IgD-negative memory B cell (primary cell): ENCODE measurements around the gene MTMR2. TPM values are rescaled to one million over a fixed set of nuclear protein-coding genes. Genes with fewer than 3 reads are reported as not detected.

Experiments
- H3K27ac Mint-ChIP-seq, 3 donors: one replicate each; pipeline ENCODE4 v1.8.0; 2020 to 2022; ENCODE audit warnings: mild to moderate bottlenecking in 3 of 3, mixed read lengths in 3 of 3, moderate library complexity in 1 of 3
- H3K27me3 Mint-ChIP-seq: one replicate; pipeline ENCODE4 v1.8.0; 2021; ENCODE audit warnings: mixed read lengths
- H3K36me3 Mint-ChIP-seq: one replicate; pipeline ENCODE4 v1.8.0; 2020; ENCODE audit warnings: mild to moderate bottlenecking, mixed read lengths
- H3K4me1 Mint-ChIP-seq, 3 donors: one replicate each; pipeline ENCODE4 v1.8.0; 2020 to 2022; ENCODE audit warnings: mixed read lengths in 3 of 3, mild to moderate bottlenecking in 1 of 3
- H3K4me3 Mint-ChIP-seq, 4 donors: one replicate each; pipeline ENCODE4 v1.8.0; 2020 to 2022; ENCODE audit warnings: mild to moderate bottlenecking in 4 of 4, mixed read lengths in 4 of 4, moderate library complexity in 3 of 4
- H3K9me3 Mint-ChIP-seq, 3 donors: one replicate each; pipeline ENCODE4 v1.8.0; 2020 to 2021; ENCODE audit warnings: mixed read lengths in 3 of 3, mild to moderate bottlenecking in 1 of 3
- polyA plus RNA-seq: library from polyadenylated mRNA; unstranded; fragments of 300-500 nt; fragmentation: Illumina TruSeq; gene quantifications from one replicate; pipeline ENCODE4 v1.2.3, GENCODE V29; 2021

The MTMR2 gene
- polyA plus RNA-seq, 1 donor from 2014 or later = 7.2 TPM

GRCh38 chr11:95910638-95911368 lies 13.1 kb downstream of the MTMR2 start:
- no peaks in the 10 kb centered on the region for H3K9me3 Mint-ChIP-seq
- no peak overlapping the region for H3K4me3 Mint-ChIP-seq
- H3K27me3 Mint-ChIP-seq = no peaks in the 10 kb centered on the region
- peaks cover 9 to 29% (median 20%) of the 10 kb centered on the region in 3 donors for H3K4me1 Mint-ChIP-seq
- H3K36me3 Mint-ChIP-seq = peaks cover 1% of the 10 kb centered on the region
- H3K27ac Mint-ChIP-seq = no peak overlapping the region

GRCh38 chr11:95908826-95909225 lies 15.1 kb downstream of the MTMR2 start:
- Mint-ChIP-seq H3K27ac (no peak overlapping the region), H3K4me3 (no peak overlapping the region), H3K36me3 (peaks cover 1% of the 10 kb centered on the region), H3K27me3 (no peaks in the 10 kb centered on the region), H3K4me1 (peaks cover 7 to 25% (median 18%) of the 10 kb centered on the region in 3 donors), H3K9me3 (no peaks in the 10 kb centered on the region)

- Mint-ChIP-seq H3K27ac (no peak overlapping the region), H3K36me3 (peaks cover 1% of the 10 kb centered on the region), H3K4me3 (no peak overlapping the region), H3K27me3 (no peaks in the 10 kb centered on the region), H3K9me3 (no peaks in the 10 kb centered on the region), H3K4me1 (peaks cover 3 to 19% (median 16%) of the 10 kb centered on the region in 3 donors)
Measured at GRCh38 chr11:95907476-95907875, 16.4 kb downstream of the MTMR2 start.

GRCh38 chr11:95904009-95904650 lies 19.8 kb downstream of the MTMR2 start:
- H3K9me3 Mint-ChIP-seq = no peaks in the 10 kb centered on the region
- peaks cover 3 to 16% (median 13%) of the 10 kb centered on the region in 3 donors for H3K4me1 Mint-ChIP-seq
- H3K27ac Mint-ChIP-seq = no peak overlapping the region
- peaks cover 1% of the 10 kb centered on the region for H3K36me3 Mint-ChIP-seq
- no peaks in the 10 kb centered on the region for H3K27me3 Mint-ChIP-seq
- no peak overlapping the region for H3K4me3 Mint-ChIP-seq

DNA sequence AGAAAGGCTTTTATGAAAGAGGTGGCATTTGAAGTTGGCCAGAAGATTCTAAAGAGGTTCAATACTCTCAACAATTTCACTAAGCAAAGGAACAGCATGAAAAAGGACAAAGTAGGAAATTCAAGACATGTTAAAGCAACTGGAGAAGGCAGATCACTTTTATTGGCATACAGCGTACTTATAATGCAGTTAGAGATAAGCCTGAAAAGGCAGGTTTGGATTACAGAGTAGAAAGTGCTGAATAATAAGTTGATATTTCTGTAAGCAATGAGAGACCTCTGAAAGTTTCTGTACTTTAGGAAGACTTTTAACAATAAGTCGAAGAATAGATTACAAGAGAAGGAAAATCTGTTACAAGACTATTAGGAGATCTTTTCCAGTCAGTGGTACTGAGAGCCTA lies 25.1 kb downstream of the MTMR2 start:
- Mint-ChIP-seq H3K4me3 (no peak overlapping the region), H3K9me3 (no peaks in the 10 kb centered on the region), H3K27ac (no peak overlapping the region), H3K27me3 (no peaks in the 10 kb centered on the region), H3K4me1 (peaks cover 0 to 5% (median 3%) of the 10 kb centered on the region in 3 donors), H3K36me3 (no peaks in the 10 kb centered on the region)

GRCh38 chr11:95897731-95898130 lies 26.2 kb downstream of the MTMR2 start:
- no peaks in the 10 kb centered on the region for H3K36me3 Mint-ChIP-seq
- H3K9me3 Mint-ChIP-seq = no peaks in the 10 kb centered on the region
- peaks cover 0 to 5% (median 3%) of the 10 kb centered on the region in 3 donors for H3K4me1 Mint-ChIP-seq
- H3K27me3 Mint-ChIP-seq = no peaks in the 10 kb centered on the region
- H3K27ac Mint-ChIP-seq = peak overlapping the region in 1 of 3 donors; percentile 33
- H3K4me3 Mint-ChIP-seq = no peak overlapping the region

DNA sequence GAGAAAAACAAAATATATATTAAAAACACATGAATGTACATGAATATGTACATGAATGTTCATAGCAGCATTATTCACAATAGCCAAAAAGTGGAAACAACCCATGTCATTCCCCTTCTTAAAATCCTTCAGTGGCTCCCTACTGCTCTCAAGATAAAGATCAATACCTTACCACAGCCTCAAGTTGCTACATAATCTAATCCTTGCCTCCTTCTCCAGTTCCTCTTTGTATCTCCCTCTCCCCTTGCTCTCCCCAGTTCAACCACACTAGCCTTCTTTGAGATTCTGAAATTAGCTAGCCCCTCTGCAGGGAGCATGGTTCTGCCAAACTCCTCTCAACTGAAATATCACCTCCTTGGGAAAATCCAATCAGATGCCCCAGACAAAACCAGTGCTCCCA lies 28.1 kb downstream of the MTMR2 start:
- no peak overlapping the region for H3K4me3 Mint-ChIP-seq
- H3K4me1 Mint-ChIP-seq = peaks cover 0 to 5% (median 3%) of the 10 kb centered on the region in 3 donors
- no peaks in the 10 kb centered on the region for H3K36me3 Mint-ChIP-seq
- H3K27ac Mint-ChIP-seq = no peak overlapping the region
- H3K27me3 Mint-ChIP-seq = no peaks in the 10 kb centered on the region
- no peaks in the 10 kb centered on the region for H3K9me3 Mint-ChIP-seq

DNA sequence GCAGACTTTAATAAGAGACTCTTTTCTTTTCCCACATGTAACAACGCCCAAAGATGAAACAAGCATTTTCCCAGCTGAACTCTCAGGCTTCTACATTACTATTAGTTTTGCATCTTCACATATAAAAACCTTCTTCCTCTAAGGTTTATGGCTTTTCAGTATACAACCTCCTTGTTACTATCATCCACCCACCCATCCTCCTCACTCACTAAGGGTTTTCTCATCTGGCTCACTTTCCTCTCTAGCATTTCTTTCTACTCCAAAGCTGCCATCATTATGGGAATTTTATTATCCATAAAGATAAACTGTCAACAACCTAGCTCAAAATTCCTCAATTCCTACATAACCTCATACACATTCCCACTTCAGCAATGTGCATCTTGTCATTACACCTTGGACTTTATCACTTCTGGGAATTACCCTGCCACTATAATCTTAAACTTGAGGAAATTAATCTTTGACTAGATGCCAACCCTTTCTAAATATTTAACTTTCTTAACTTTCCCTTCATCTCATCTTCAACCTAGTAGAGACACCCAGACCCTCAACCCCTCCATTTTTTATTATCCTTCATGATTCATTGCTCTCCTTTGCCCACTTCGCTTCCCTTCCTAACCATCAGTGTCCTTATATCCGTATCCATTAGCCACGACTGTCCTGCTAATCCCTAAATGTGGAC lies 30.9 kb downstream of the MTMR2 start:
- Mint-ChIP-seq H3K27ac (no peak overlapping the region), H3K9me3 (no peaks in the 10 kb centered on the region), H3K4me1 (peaks cover 0 to 7% (median 3%) of the 10 kb centered on the region in 3 donors), H3K4me3 (no peak overlapping the region), H3K27me3 (no peaks in the 10 kb centered on the region), H3K36me3 (no peaks in the 10 kb centered on the region)

GRCh38 chr11:95892492-95892891 lies 31.4 kb downstream of the MTMR2 start:
- no peaks in the 10 kb centered on the region for H3K27me3 Mint-ChIP-seq
- no peak overlapping the region for H3K4me3 Mint-ChIP-seq
- no peaks in the 10 kb centered on the region for H3K9me3 Mint-ChIP-seq
- H3K36me3 Mint-ChIP-seq = no peaks in the 10 kb centered on the region
- peaks cover 0 to 7% (median 3%) of the 10 kb centered on the region in 3 donors for H3K4me1 Mint-ChIP-seq
- H3K27ac Mint-ChIP-seq = no peak overlapping the region

DNA sequence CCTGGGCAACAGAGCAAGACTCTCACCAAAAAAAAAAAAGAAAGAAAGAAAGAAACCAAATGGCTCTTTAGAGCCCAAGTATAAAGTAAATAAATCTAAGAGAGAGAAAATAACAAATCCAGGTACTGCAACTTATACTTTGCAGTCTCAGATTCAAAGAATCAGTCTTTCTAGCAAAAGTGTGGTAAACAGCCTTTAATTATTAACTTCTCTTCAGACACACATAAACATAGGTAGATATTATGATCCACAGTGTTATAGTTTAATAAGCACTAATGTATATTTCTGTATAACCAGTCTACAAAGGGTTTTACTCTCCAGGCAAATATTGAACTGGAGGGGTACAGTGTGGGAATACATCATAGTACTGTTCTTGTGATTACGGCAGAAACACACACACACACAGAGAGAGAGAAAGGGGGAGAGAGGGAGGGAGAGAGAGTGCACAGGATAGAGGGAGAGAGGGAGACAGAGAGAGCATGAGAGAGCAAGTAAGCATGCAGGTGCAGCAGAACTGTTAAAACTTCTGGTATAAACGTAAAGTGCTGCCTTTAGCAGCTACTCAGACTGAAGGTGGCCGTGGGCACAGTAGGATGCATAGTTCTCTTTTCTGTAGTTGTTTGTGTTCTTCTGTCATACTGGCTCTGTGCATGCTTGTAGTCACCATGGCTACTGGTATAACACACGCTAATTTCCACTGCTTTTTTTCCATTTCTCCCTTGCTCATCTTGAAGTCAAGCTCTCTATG lies 32.3 kb downstream of the MTMR2 start:
- Mint-ChIP-seq H3K4me3 (no peak overlapping the region), H3K9me3 (no peaks in the 10 kb centered on the region), H3K27ac (no peak overlapping the region), H3K36me3 (no peaks in the 10 kb centered on the region), H3K27me3 (no peaks in the 10 kb centered on the region), H3K4me1 (peaks cover 0 to 7% (median 3%) of the 10 kb centered on the region in 3 donors)

DNA sequence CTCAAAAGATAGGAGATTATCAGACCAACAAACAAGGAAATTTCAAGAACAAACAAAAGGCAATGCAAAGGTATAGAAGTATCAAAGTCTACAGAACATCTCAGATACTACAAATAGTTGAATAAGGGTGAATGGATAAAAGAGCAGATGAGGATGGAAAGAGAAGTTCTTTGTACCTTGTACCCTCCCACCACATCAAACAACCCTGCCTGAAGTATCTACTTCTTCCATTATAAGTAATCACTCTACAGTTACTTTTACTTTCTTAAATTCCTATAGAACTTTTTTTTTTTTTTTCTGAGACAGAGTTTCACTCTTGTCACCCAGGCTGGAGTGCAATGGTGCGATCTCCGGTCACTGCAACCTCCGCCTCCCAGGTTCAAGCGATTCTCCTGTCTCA lies 35.1 kb downstream of the MTMR2 start:
- H3K4me1 Mint-ChIP-seq = peaks cover 0 to 1% (median 0%) of the 10 kb centered on the region in 3 donors
- peak overlapping the region in 1 of 3 donors; percentile 54 for H3K27ac Mint-ChIP-seq
- no peaks in the 10 kb centered on the region for H3K27me3 Mint-ChIP-seq
- no peak overlapping the region for H3K4me3 Mint-ChIP-seq
- no peaks in the 10 kb centered on the region for H3K9me3 Mint-ChIP-seq
- H3K36me3 Mint-ChIP-seq = peaks cover 6% of the 10 kb centered on the region

- peaks cover 6% of the 10 kb centered on the region for H3K36me3 Mint-ChIP-seq
- H3K4me1 Mint-ChIP-seq = peaks cover 0 to 1% (median 0%) of the 10 kb centered on the region in 3 donors
- H3K4me3 Mint-ChIP-seq = no peak overlapping the region
- H3K27ac Mint-ChIP-seq = peak overlapping the region in 1 of 3 donors; percentile 54
- no peaks in the 10 kb centered on the region for H3K9me3 Mint-ChIP-seq
- H3K27me3 Mint-ChIP-seq = no peaks in the 10 kb centered on the region
Measured at GRCh38 chr11:95888439-95888838, 35.5 kb downstream of the MTMR2 start.

DNA sequence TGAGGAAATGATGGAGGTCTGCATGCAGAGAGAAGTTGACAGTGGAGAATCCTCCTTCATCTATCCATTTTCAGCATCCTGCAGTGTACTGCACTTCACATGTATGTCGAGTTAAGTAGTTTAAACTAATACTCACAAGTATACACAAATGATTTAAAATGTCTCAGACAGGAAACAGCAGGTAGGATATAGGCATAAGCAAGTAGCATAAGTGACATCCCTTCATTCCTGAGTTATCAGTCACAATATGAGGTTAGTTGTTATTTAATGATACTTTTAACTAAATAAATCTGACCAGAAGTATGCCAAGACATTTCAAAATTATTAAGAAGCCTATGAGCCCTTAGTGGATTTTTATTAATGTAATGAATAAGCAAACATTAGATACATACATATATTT lies 37.4 kb downstream of the MTMR2 start:
- no peaks in the 10 kb centered on the region for H3K9me3 Mint-ChIP-seq
- no peak overlapping the region for H3K27ac Mint-ChIP-seq
- H3K27me3 Mint-ChIP-seq = no peaks in the 10 kb centered on the region
- H3K36me3 Mint-ChIP-seq = peaks cover 7% of the 10 kb centered on the region
- peaks cover 0 to 1% (median 0%) of the 10 kb centered on the region in 3 donors for H3K4me1 Mint-ChIP-seq
- no peak overlapping the region for H3K4me3 Mint-ChIP-seq

DNA sequence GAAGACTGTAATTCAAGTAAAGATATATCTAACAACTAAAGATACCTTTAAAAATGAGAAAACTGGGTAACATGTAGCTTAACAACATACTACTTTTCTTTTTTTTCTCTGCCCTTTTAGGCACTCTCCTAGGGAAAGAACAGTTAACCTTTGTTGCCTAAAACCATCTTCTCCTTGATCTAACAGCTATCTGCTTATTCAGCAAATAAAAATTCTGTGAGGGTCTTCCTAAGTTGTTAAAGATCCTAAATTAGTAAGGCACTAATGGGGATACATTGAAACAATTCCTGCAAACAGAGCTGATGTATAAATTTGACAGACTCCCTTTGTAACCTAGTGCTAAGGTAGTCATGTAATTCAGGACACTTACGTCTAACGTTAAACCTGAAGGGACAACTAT lies 39.1 kb downstream of the MTMR2 start:
- Mint-ChIP-seq H3K36me3 (peaks cover 7% of the 10 kb centered on the region), H3K27ac (no peak overlapping the region), H3K4me1 (peaks cover 0 to 1% (median 0%) of the 10 kb centered on the region in 3 donors), H3K9me3 (no peaks in the 10 kb centered on the region), H3K4me3 (no peak overlapping the region), H3K27me3 (no peaks in the 10 kb centered on the region)

GRCh38 chr11:95884376-95884775 lies 39.5 kb downstream of the MTMR2 start:
- Mint-ChIP-seq H3K27ac (no peak overlapping the region), H3K4me3 (no peak overlapping the region), H3K36me3 (peaks cover 7% of the 10 kb centered on the region), H3K4me1 (peaks cover 0 to 2% (median 1%) of the 10 kb centered on the region in 3 donors), H3K9me3 (no peaks in the 10 kb centered on the region), H3K27me3 (no peaks in the 10 kb centered on the region)
